Measurements from ENCODE around the gene OTC.

GRCh38 chrX:38351346-38351745 lies 1.1 kb upstream of the OTC start:
- TF ChIP-seq POLR2A (IDR thresholded peaks at IDR 0.05) (no peak), CTCF (IDR thresholded peaks at IDR 0.05) (no peak)

Measured in Peyer's patch (tissue), 4 donors.